ENCODE measurements around the gene FBXL19.

The FBXL19 gene

GRCh38 chr16:30926937-30927788, 3.8 kb downstream of the FBXL19 start:
- H3K27me3 ChIP-seq (ENCODE audit: insufficient read depth, poor library complexity, severe bottlenecking): no peaks in the 10 kb centered on the region
- TF ChIP-seq CTCF (IDR thresholded peaks at IDR 0.05; ENCODE audit: insufficient read depth, low read length): no peak
- TF ChIP-seq POLR2AphosphoS5 (IDR thresholded peaks at IDR 0.05; ENCODE audit: low read depth): no peak
- TF ChIP-seq SPI1 (IDR thresholded peaks at IDR 0.05; ENCODE audit: borderline replicate concordance, low read depth): no peak
- TF ChIP-seq GABPA (IDR thresholded peaks at IDR 0.05; ENCODE audit: low read depth): no peak
- no peak for TF ChIP-seq REST (IDR thresholded peaks at IDR 0.05; ENCODE audit: insufficient replicate concordance, low read depth)
- DNase-seq (ENCODE audit: low read depth in 1 of 2, low spot score in 1 of 2): no peak
- H3K4me3 ChIP-seq (replicated peaks; ENCODE audit: insufficient read depth, low read length): no peak overlapping the region
- no peak overlapping the region for H3K27ac ChIP-seq (replicated peaks)

- TF ChIP-seq POLR2AphosphoS5 (IDR thresholded peaks at IDR 0.05; ENCODE audit: low read depth): no peak
- TF ChIP-seq SPI1 (IDR thresholded peaks at IDR 0.05; ENCODE audit: borderline replicate concordance, low read depth): no peak
- Histone ChIP-seq H3K4me3 (replicated peaks; ENCODE audit: insufficient read depth, low read length) (no peak overlapping the region), H3K27me3 (ENCODE audit: insufficient read depth, poor library complexity, severe bottlenecking) (no peaks in the 10 kb centered on the region), H3K27ac (replicated peaks) (no peak overlapping the region)
- DNase-seq (ENCODE audit: low read depth in 1 of 2, low spot score in 1 of 2): peak in 1 of 2 experiments; percentile 46
These were observed 4.5 kb downstream of the FBXL19 start for GRCh38 chr16:30927789-30928378.

- DNase-seq (ENCODE audit: low read depth in 1 of 2, low spot score in 1 of 2): no peak
- Histone ChIP-seq H3K4me3 (replicated peaks; ENCODE audit: insufficient read depth, low read length) (no peak overlapping the region), H3K27ac (replicated peaks) (no peak overlapping the region), H3K27me3 (ENCODE audit: insufficient read depth, poor library complexity, severe bottlenecking) (no peaks in the 10 kb centered on the region)
- TF ChIP-seq POLR2AphosphoS5 (IDR thresholded peaks at IDR 0.05; ENCODE audit: low read depth): no peak
- TF ChIP-seq SPI1 (IDR thresholded peaks at IDR 0.05; ENCODE audit: borderline replicate concordance, low read depth): no peak
- no peak for TF ChIP-seq CTCF (IDR thresholded peaks at IDR 0.05; ENCODE audit: insufficient read depth, low read length)
- TF ChIP-seq REST (IDR thresholded peaks at IDR 0.05; ENCODE audit: insufficient replicate concordance, low read depth): no peak
- no peak for TF ChIP-seq GABPA (IDR thresholded peaks at IDR 0.05; ENCODE audit: low read depth)
These were observed 5.0 kb downstream of the FBXL19 start for GRCh38 chr16:30928390-30928789.

- no peak overlapping the region for H3K4me3 ChIP-seq (replicated peaks; ENCODE audit: insufficient read depth, low read length)
- TF ChIP-seq POLR2AphosphoS5 (IDR thresholded peaks at IDR 0.05; ENCODE audit: low read depth) (no peak), CTCF (IDR thresholded peaks at IDR 0.05; ENCODE audit: insufficient read depth, low read length) (no peak), REST (IDR thresholded peaks at IDR 0.05; ENCODE audit: insufficient replicate concordance, low read depth) (no peak), SPI1 (IDR thresholded peaks at IDR 0.05; ENCODE audit: borderline replicate concordance, low read depth) (no peak), GABPA (IDR thresholded peaks at IDR 0.05; ENCODE audit: low read depth) (no peak)
- no peak for DNase-seq (ENCODE audit: low read depth in 1 of 2, low spot score in 1 of 2)
- no peak overlapping the region for H3K27ac ChIP-seq (replicated peaks)
- no peaks in the 10 kb centered on the region for H3K27me3 ChIP-seq (ENCODE audit: insufficient read depth, poor library complexity, severe bottlenecking)
These were observed 5.8 kb downstream of the FBXL19 start for GRCh38 chr16:30929167-30929566.
